ENCODE results near the gene RPS6KL1. TPM values are rescaled to one million over a fixed set of nuclear protein-coding genes. Genes with fewer than 3 reads are reported as not detected.

The RPS6KL1 gene
- 0.82 to 6.5 TPM (median 5.8 TPM) in 3 replicates for total RNA-seq
- long read RNA-seq, partial matches to known transcripts: 0 of 6 reads
- long read RNA-seq, other reads (novel, unspliced or antisense): 6 of 6 reads

GRCh38 chr14:74922752-74923401 lies at the start of gene RPS6KL1:
RPS6KL1 (minus strand) TSS chr14:74923260; CDS start chr14:74921541, 1,719 bp downstream.
- H3K4me3 Mint-ChIP-seq (ENCODE audit: unreplicated experiment): peak within 1 kb of the TSS; percentile 67
- no peak within 1 kb of the TSS for H3K27ac Mint-ChIP-seq (ENCODE audit: unreplicated experiment)
- DNase-seq (ENCODE audit: low spot score): no peak
- no peaks in the 10 kb centered on the region for H3K9me3 Mint-ChIP-seq (ENCODE audit: low read depth)
- TF ChIP-seq, protein P1, sequence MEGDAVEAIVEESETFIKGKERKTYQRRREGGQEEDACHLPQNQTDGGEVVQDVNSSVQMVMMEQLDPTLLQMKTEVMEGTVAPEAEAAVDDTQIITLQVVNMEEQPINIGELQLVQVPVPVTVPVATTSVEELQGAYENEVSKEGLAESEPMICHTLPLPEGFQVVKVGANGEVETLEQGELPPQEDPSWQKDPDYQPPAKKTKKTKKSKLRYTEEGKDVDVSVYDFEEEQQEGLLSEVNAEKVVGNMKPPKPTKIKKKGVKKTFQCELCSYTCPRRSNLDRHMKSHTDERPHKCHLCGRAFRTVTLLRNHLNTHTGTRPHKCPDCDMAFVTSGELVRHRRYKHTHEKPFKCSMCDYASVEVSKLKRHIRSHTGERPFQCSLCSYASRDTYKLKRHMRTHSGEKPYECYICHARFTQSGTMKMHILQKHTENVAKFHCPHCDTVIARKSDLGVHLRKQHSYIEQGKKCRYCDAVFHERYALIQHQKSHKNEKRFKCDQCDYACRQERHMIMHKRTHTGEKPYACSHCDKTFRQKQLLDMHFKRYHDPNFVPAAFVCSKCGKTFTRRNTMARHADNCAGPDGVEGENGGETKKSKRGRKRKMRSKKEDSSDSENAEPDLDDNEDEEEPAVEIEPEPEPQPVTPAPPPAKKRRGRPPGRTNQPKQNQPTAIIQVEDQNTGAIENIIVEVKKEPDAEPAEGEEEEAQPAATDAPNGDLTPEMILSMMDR (IDR thresholded peaks at IDR 0.05): no peak
- H3K36me3 Mint-ChIP-seq (ENCODE audit: low read depth): no peaks in the 10 kb centered on the region
- H3K27me3 Mint-ChIP-seq (ENCODE audit: low read depth): peaks cover 3% of the 10 kb centered on the region
- peaks cover 7% of the 10 kb centered on the region for H3K4me1 Mint-ChIP-seq (ENCODE audit: low read depth)

DNA sequence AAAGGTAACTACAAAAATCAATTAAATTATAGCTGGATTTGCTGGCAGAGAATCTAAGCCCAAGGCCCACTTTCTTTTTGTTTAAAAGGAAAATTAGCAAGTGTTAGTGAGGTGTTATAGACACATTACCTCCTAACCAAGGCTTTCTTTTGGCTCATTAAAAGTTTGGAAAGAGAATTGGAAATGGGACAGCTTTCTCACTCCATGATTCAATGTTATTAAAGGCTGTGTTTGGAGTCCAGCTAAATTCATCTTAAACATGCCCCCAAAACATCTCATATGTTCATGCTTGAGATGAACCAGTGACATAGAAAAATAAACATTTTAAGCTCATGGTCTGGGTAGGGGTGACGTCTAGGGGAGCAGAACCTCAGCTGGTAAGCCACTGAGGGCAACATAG lies 45.8 kb upstream of the RPS6KL1 start:
- no peaks in the 10 kb centered on the region for H3K4me1 Mint-ChIP-seq (ENCODE audit: low read depth)
- no peaks in the 10 kb centered on the region for H3K36me3 Mint-ChIP-seq (ENCODE audit: low read depth)
- DNase-seq (ENCODE audit: low spot score): no peak
- no peak overlapping the region for H3K4me3 Mint-ChIP-seq (ENCODE audit: unreplicated experiment)
- H3K9me3 Mint-ChIP-seq (ENCODE audit: low read depth): no peaks in the 10 kb centered on the region
- TF ChIP-seq, protein P1 (IDR thresholded peaks at IDR 0.05): no peak
- H3K27ac Mint-ChIP-seq (ENCODE audit: unreplicated experiment): no peak overlapping the region
- peaks cover 3% of the 10 kb centered on the region for H3K27me3 Mint-ChIP-seq (ENCODE audit: low read depth)

GRCh38 chr14:74965486-74966153 lies 42.6 kb upstream of the RPS6KL1 start:
- TF ChIP-seq, protein P1 (IDR thresholded peaks at IDR 0.05): no peak
- Mint-ChIP-seq H3K4me1 (ENCODE audit: low read depth) (no peaks in the 10 kb centered on the region), H3K27ac (ENCODE audit: unreplicated experiment) (no peak overlapping the region), H3K36me3 (ENCODE audit: low read depth) (no peaks in the 10 kb centered on the region), H3K27me3 (ENCODE audit: low read depth) (peaks cover 10% of the 10 kb centered on the region), H3K4me3 (ENCODE audit: unreplicated experiment) (no peak overlapping the region), H3K9me3 (ENCODE audit: low read depth) (no peaks in the 10 kb centered on the region)
- DNase-seq (ENCODE audit: low spot score): no peak

- DNase-seq (ENCODE audit: low spot score): no peak
- H3K36me3 Mint-ChIP-seq (ENCODE audit: low read depth): no peaks in the 10 kb centered on the region
- TF ChIP-seq, protein P1 (IDR thresholded peaks at IDR 0.05): no peak
- peaks cover 10% of the 10 kb centered on the region for H3K27me3 Mint-ChIP-seq (ENCODE audit: low read depth)
- no peak overlapping the region for H3K27ac Mint-ChIP-seq (ENCODE audit: unreplicated experiment)
- H3K9me3 Mint-ChIP-seq (ENCODE audit: low read depth): no peaks in the 10 kb centered on the region
- H3K4me1 Mint-ChIP-seq (ENCODE audit: low read depth): no peaks in the 10 kb centered on the region
- no peak overlapping the region for H3K4me3 Mint-ChIP-seq (ENCODE audit: unreplicated experiment)
Measured at GRCh38 chr14:74964787-74965485, 41.9 kb upstream of the RPS6KL1 start.

DNA sequence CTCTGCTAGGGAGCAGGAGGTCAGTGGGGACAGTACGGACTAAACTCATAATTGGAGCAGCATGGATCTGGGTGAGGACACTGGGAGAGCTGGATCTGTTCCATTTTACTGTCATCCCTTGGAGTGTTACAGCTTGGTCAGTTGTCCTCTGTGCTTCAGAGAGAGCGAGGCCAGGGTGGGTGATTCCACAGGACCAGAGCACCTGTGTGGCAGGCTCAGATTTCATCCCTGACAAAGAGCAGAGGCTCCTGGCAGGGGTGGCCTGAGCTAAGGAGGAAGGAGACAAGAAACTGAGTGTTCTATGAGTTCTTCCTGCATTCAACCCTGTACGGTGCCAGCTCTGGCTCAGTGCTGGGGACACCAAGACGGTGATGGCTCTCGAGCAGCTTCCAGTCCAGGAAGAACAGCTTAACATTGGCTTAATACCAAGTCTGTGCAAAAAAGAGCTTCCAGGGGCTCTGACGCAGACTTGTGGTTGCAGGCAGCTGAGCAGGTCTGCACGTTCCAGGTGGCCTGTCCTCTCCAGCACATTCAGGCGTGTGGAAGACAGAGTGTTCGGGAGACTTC lies 40.7 kb upstream of the RPS6KL1 start:
- no peaks in the 10 kb centered on the region for H3K9me3 Mint-ChIP-seq (ENCODE audit: low read depth)
- H3K27ac Mint-ChIP-seq (ENCODE audit: unreplicated experiment): no peak overlapping the region
- DNase-seq (ENCODE audit: low spot score): no peak
- H3K4me3 Mint-ChIP-seq (ENCODE audit: unreplicated experiment): no peak overlapping the region
- no peaks in the 10 kb centered on the region for H3K36me3 Mint-ChIP-seq (ENCODE audit: low read depth)
- H3K27me3 Mint-ChIP-seq (ENCODE audit: low read depth): peaks cover 10% of the 10 kb centered on the region
- TF ChIP-seq, protein P1 (IDR thresholded peaks at IDR 0.05): no peak
- H3K4me1 Mint-ChIP-seq (ENCODE audit: low read depth): no peaks in the 10 kb centered on the region

Measured in chondrocyte (in vitro differentiated cells).